ENCODE data around the gene NCKAP1. TPM values are rescaled to one million over a fixed set of nuclear protein-coding genes. Genes with fewer than 3 reads are reported as not detected.
"Not testable (repeated sequence)": the region's sequence is repeated elsewhere in the genome, so short reads cannot be mapped to it uniquely, and the experiment has no call there.

NCKAP1 gene
- total and polyA plus RNA-seq, 4 experiments from 2014 or later: 0.24 to 6.3 (median 3.2) TPM

DNA sequence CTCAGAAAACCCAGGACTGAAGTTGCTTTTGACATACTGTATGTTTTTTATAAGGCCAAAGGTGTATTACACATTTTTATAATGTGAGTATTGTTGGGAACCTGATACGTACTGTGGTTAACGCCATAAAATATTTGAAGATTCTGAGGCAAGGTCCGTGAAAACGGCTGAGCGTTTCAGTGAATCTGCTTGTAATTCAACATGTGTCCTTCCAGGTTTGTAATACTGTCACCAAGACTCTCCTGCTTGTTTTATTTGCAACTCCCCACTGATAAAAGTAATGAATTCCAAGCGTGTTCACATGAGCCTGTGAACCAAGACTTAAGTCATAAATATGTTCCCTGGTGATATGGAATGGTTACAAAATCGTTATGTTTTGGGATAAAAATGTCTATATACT is 148.0 kb downstream of the NCKAP1 start:
- Histone ChIP-seq H3K36me3 (ENCODE audit: insufficient read depth, low read length) (no peaks in the 10 kb centered on the region), H3K4me1 (ENCODE audit: insufficient read depth, low read length) (no peaks in the 10 kb centered on the region), H3K27me3 (ENCODE audit: insufficient read depth, low read length) (no peaks in the 10 kb centered on the region), H3K4me3 (ENCODE audit: low read length in 2 of 2) (no peak overlapping the region), H3K27ac (ENCODE audit: low read depth, low read length) (no peak overlapping the region), H3K9me3 (ENCODE audit: control insufficient read depth in 1 of 2, low read length in 2 of 2) (no peaks in the 10 kb centered on the region)
- ChIA-PET CTCF (ENCODE audit: partially characterized antibody) (no interaction called here), POLR2A (ENCODE audit: partially characterized antibody) (no interaction called here)
- no peak for DNase-seq
- Mint-ChIP-seq H3K4me1 (peaks cover 0 to 5% (median under 1%) of the 10 kb centered on the region in 4 donors), H3K9me3 (no peaks in the 10 kb centered on the region), H3K27me3 (no peaks in the 10 kb centered on the region), H3K36me3 (no peaks in the 10 kb centered on the region), H3K4me3 (no peak overlapping the region), H3K27ac (no peak overlapping the region)
- intact Hi-C loops (cut with micrococcal nuclease): no loop called here

DNA sequence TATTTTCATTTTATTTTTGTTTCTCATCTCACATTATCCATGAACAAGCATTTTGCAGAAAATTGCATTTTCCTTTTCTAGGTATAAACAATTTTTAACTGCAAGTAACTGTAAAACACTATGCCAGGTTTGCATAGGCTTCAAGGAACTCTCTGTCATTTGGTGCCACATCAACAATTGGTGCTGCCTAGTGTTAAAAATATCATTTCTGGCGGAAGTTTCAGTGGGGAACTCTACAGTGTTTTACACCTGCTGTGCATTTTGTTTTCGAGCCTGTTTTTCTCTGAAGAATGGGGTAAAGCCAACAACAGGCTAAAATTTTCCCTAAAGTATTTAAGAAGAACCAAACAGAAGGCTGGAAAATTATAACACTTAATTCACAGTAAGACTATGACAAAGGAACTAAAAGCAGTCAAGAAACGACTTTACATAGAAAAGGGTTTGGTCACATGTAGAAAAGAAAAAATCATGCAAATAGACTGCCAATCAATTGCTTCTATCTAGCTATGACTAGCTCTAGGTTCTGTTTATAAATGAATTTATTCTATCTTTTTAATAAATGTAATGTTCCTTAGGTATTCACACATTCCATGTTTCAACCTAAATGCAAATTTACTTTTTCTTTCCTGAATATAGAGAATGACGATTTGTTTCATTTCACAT is 150.4 kb downstream of the NCKAP1 start:
- Mint-ChIP-seq H3K27ac (no peak overlapping the region), H3K4me1 (peaks cover 0 to 5% (median under 1%) of the 10 kb centered on the region in 4 donors), H3K9me3 (no peaks in the 10 kb centered on the region), H3K4me3 (no peak overlapping the region), H3K27me3 (no peaks in the 10 kb centered on the region), H3K36me3 (no peaks in the 10 kb centered on the region)
- Histone ChIP-seq H3K27ac (ENCODE audit: low read depth, low read length) (no peak overlapping the region), H3K4me3 (ENCODE audit: low read length in 2 of 2) (no peak overlapping the region), H3K9me3 (ENCODE audit: control insufficient read depth in 1 of 2, low read length in 2 of 2) (no peaks in the 10 kb centered on the region), H3K36me3 (ENCODE audit: insufficient read depth, low read length) (no peaks in the 10 kb centered on the region), H3K4me1 (ENCODE audit: insufficient read depth, low read length) (no peaks in the 10 kb centered on the region), H3K27me3 (ENCODE audit: insufficient read depth, low read length) (no peaks in the 10 kb centered on the region)
- DNase-seq: no peak
- intact Hi-C loops (cut with micrococcal nuclease): no loop called here
- ChIA-PET CTCF (ENCODE audit: partially characterized antibody) (no interaction called here), POLR2A (ENCODE audit: partially characterized antibody) (no interaction called here)

DNA sequence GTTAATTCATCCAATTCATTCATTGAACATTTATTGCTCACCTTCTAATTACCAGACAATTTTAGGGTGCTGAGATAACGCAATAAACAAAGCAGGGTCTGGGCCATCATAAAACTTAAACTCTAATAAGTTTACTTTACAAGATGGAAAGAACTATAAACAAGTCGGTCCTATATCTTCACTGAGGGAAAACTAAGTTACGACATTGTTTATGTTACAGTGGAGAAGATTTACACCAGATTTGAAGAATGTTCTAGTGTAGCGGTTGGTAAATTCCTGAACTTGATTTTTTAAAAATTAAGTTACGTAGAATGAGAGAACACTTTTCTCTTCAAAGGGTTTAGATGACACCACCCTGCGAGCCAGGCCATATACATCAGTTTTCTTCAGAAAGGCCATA is 151.2 kb downstream of the NCKAP1 start:
- Histone ChIP-seq H3K4me3 (ENCODE audit: low read length in 2 of 2) (no peak overlapping the region), H3K36me3 (ENCODE audit: insufficient read depth, low read length) (no peaks in the 10 kb centered on the region), H3K4me1 (ENCODE audit: insufficient read depth, low read length) (no peaks in the 10 kb centered on the region), H3K27me3 (ENCODE audit: insufficient read depth, low read length) (no peaks in the 10 kb centered on the region), H3K27ac (ENCODE audit: low read depth, low read length) (no peak overlapping the region), H3K9me3 (ENCODE audit: control insufficient read depth in 1 of 2, low read length in 2 of 2) (no peaks in the 10 kb centered on the region)
- intact Hi-C loops (cut with micrococcal nuclease): no loop called here
- no peaks in the 10 kb centered on the region for H3K9me3 Mint-ChIP-seq
- no peaks in the 10 kb centered on the region for H3K27me3 Mint-ChIP-seq
- no peaks in the 10 kb centered on the region for H3K36me3 Mint-ChIP-seq
- DNase-seq: no peak
- ChIA-PET POLR2A (ENCODE audit: partially characterized antibody) (no interaction called here), CTCF (ENCODE audit: partially characterized antibody) (no interaction called here)
- no peak overlapping the region for H3K27ac Mint-ChIP-seq
- no peak overlapping the region for H3K4me3 Mint-ChIP-seq
- H3K4me1 Mint-ChIP-seq: peaks cover 0 to 5% (median under 1%) of the 10 kb centered on the region in 4 donors

DNA sequence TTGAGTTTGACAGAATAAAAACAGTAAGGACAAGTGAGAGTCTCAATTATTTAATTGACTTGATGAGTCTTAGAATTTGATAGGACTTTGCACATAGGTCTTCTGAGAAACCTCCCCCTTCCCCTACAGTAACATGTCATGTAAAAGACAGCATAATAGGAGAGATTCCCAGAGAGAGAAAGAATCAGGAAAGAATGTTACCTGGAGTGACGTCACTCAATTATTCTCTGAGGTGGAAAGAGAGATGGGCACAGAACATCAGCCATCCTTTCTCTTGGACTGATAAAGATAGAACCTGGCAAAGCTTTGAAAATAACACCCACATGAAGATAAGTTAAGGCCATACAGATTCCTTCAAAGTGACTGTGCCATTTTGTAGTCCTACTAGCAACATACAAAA is 152.5 kb downstream of the NCKAP1 start:
- Histone ChIP-seq H3K4me1 (ENCODE audit: insufficient read depth, low read length) (no peaks in the 10 kb centered on the region), H3K4me3 (ENCODE audit: low read length in 2 of 2) (no peak overlapping the region), H3K27me3 (ENCODE audit: insufficient read depth, low read length) (no peaks in the 10 kb centered on the region), H3K9me3 (ENCODE audit: control insufficient read depth in 1 of 2, low read length in 2 of 2) (no peaks in the 10 kb centered on the region), H3K27ac (ENCODE audit: low read depth, low read length) (no peak overlapping the region), H3K36me3 (ENCODE audit: insufficient read depth, low read length) (no peaks in the 10 kb centered on the region)
- Mint-ChIP-seq H3K4me1 (peaks cover 0 to under 1% (median 0%) of the 10 kb centered on the region in 4 donors), H3K4me3 (no peak overlapping the region), H3K9me3 (peaks cover 0 to 3% (median 0%) of the 10 kb centered on the region in 8 donors), H3K27ac (no peak overlapping the region), H3K36me3 (no peaks in the 10 kb centered on the region), H3K27me3 (no peaks in the 10 kb centered on the region)
- POLR2A ChIA-PET (ENCODE audit: partially characterized antibody): no interaction called here
- CTCF ChIA-PET (ENCODE audit: partially characterized antibody): no interaction called here
- DNase-seq: no peak
- intact Hi-C loops (cut with micrococcal nuclease): no loop called here

DNA sequence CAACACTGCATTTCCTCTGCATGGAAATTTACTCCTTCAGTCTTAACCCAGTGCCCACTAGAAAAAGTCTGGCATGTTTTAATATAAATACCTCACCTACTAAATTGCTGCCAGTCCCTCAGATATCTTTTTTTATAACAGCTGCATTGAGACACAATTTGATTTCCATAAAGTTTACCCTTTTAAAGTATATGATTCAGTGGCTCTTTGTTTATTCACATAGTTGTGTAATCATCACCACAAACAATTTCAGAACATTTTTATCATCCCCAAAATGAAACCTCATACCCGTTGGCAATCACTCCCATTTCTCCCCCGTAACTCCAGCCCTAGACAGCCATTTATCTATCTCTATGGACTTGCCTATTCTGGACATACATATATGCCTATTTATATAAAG is 154.8 kb downstream of the NCKAP1 start:
- ChIA-PET POLR2A (ENCODE audit: partially characterized antibody) (no interaction called here), CTCF (ENCODE audit: partially characterized antibody) (no interaction called here)
- no peaks in the 10 kb centered on the region for H3K36me3 Mint-ChIP-seq
- intact Hi-C loops (cut with micrococcal nuclease): no loop called here
- H3K9me3 ChIP-seq (ENCODE audit: control insufficient read depth in 1 of 2, low read length in 2 of 2): no peaks in the 10 kb centered on the region
- H3K9me3 Mint-ChIP-seq: peaks cover 0 to 20% (median 6%) of the 10 kb centered on the region in 8 donors
- no peaks in the 10 kb centered on the region for H3K27me3 Mint-ChIP-seq
- no peaks in the 10 kb centered on the region for H3K27me3 ChIP-seq (ENCODE audit: insufficient read depth, low read length)
- DNase-seq: no peak
- no peak overlapping the region for H3K4me3 Mint-ChIP-seq
- H3K4me3 ChIP-seq (ENCODE audit: low read length in 2 of 2): no peak overlapping the region
- no peak overlapping the region for H3K27ac ChIP-seq (ENCODE audit: low read depth, low read length)
- H3K4me1 Mint-ChIP-seq: no peaks in the 10 kb centered on the region
- H3K27ac Mint-ChIP-seq: no peak overlapping the region
- H3K36me3 ChIP-seq (ENCODE audit: insufficient read depth, low read length): no peaks in the 10 kb centered on the region
- no peaks in the 10 kb centered on the region for H3K4me1 ChIP-seq (ENCODE audit: insufficient read depth, low read length)

DNA sequence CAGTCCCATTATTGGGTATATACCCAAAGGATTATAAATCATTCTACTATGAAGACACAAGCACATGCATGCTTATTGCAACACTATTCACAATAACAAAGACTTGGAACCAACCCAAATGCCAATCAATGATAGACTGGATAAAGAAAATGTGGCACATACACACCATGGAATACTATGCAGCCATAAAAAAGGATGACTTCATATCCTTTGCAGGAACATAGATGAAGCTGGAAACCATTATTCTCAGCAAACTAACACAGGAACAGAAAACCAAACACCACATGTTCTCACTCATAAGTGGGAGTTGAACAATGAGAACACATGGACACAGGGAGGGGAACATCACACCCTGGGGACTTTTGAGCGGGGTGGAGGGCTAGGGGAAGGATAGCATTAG is 158.2 kb downstream of the NCKAP1 start:
- POLR2A ChIA-PET (ENCODE audit: partially characterized antibody): not testable (repeated sequence)

DNA sequence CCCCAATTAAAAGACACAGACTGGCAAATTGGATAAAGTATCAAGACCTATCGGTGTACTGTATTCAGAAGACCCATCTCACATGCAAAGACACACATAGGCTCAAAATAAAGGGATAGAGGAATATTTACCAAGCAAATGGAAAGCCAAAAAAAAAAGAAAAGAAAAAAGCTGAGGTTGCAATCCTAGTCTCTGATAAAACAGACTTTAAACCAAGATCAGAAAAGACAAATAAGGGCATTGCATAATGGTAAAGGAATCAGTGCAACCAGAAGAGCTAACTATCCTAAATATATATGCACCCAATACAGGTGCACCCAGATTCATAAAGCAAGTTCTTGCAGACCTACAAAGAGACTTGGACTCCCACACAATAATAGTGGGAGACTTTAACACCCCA is 161.6 kb downstream of the NCKAP1 start:
- H3K27ac Mint-ChIP-seq: not testable (repeated sequence)

More for the DNA sequence above, 158.2 kb downstream of the NCKAP1 start:
- H3K27ac ChIP-seq (ENCODE audit: low read depth, low read length); H3K27me3 Mint-ChIP-seq; H3K4me3 Mint-ChIP-seq; H3K27ac Mint-ChIP-seq; H3K4me1 Mint-ChIP-seq; H3K4me1 ChIP-seq (ENCODE audit: insufficient read depth, low read length); H3K36me3 ChIP-seq (ENCODE audit: insufficient read depth, low read length); H3K9me3 ChIP-seq (ENCODE audit: control insufficient read depth in 1 of 2, low read length in 2 of 2); DNase-seq; intact Hi-C loops (cut with micrococcal nuclease); H3K36me3 Mint-ChIP-seq; H3K4me3 ChIP-seq (ENCODE audit: low read length in 2 of 2); H3K27me3 ChIP-seq (ENCODE audit: insufficient read depth, low read length); CTCF ChIA-PET (ENCODE audit: partially characterized antibody): not testable (repeated sequence)
- peaks cover 0 to 28% (median 10%) of the 10 kb centered on the region in 8 donors for H3K9me3 Mint-ChIP-seq

DNA sequence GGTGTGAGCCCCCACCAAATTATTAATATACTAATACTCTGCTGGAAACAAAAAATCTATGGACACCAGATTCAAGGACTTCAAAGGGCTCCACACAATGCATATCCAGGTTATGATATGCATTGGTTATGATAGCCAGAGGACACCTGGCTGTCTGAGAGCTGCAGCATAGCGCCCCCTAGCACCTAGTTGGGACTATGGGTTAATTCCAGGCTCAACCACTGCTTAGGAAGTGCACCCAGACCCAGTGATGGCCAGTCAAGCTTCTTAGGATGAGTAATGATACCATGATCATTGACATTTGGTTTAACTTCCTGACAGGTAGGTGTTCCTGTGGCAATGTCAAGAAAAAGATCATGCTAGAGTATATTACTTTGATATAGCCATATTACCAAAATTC is 168.0 kb downstream of the NCKAP1 start:
- H3K4me1 Mint-ChIP-seq: peaks cover 10 to 30% (median 20%) of the 10 kb centered on the region in 4 donors
- DNase-seq: no peak
- H3K4me3 ChIP-seq (ENCODE audit: low read length in 2 of 2): no peak overlapping the region
- intact Hi-C loops (cut with micrococcal nuclease): no loop called here
- CTCF ChIA-PET (ENCODE audit: partially characterized antibody): no interaction called here
- no peaks in the 10 kb centered on the region for H3K36me3 ChIP-seq (ENCODE audit: insufficient read depth, low read length)
- peaks cover 11% of the 10 kb centered on the region for H3K27me3 ChIP-seq (ENCODE audit: insufficient read depth, low read length)
- H3K4me3 Mint-ChIP-seq: no peak overlapping the region
- H3K9me3 ChIP-seq (ENCODE audit: control insufficient read depth in 1 of 2, low read length in 2 of 2): no peaks in the 10 kb centered on the region
- H3K27me3 Mint-ChIP-seq: peaks cover 32 to 50% of the 10 kb centered on the region in 2 donors
- no peak overlapping the region for H3K27ac ChIP-seq (ENCODE audit: low read depth, low read length)
- H3K4me1 ChIP-seq (ENCODE audit: insufficient read depth, low read length): peaks cover 14% of the 10 kb centered on the region
- no peak overlapping the region for H3K27ac Mint-ChIP-seq
- H3K9me3 Mint-ChIP-seq: peaks cover 0 to 16% (median 3%) of the 10 kb centered on the region in 8 donors
- H3K36me3 Mint-ChIP-seq: no peaks in the 10 kb centered on the region
- POLR2A ChIA-PET (ENCODE audit: partially characterized antibody): no interaction called here

More for the DNA sequence above, 161.6 kb downstream of the NCKAP1 start:
- H3K9me3 ChIP-seq (ENCODE audit: control insufficient read depth in 1 of 2, low read length in 2 of 2); H3K4me3 ChIP-seq (ENCODE audit: low read length in 2 of 2); H3K4me1 Mint-ChIP-seq; intact Hi-C loops (cut with micrococcal nuclease); POLR2A ChIA-PET (ENCODE audit: partially characterized antibody); H3K36me3 ChIP-seq (ENCODE audit: insufficient read depth, low read length); H3K36me3 Mint-ChIP-seq; H3K27ac ChIP-seq (ENCODE audit: low read depth, low read length); H3K4me3 Mint-ChIP-seq; H3K4me1 ChIP-seq (ENCODE audit: insufficient read depth, low read length); CTCF ChIA-PET (ENCODE audit: partially characterized antibody); DNase-seq; H3K27me3 ChIP-seq (ENCODE audit: insufficient read depth, low read length): not testable (repeated sequence)
- Mint-ChIP-seq H3K9me3 (peaks cover 2 to 41% (median 12%) of the 10 kb centered on the region in 8 donors), H3K27me3 (peaks cover 0 to 12% of the 10 kb centered on the region in 2 donors)
